SK-N-SH (cell line): Measurements from ENCODE around the gene SERPINB8. TPM values are rescaled to one million over a fixed set of nuclear protein-coding genes. Genes with fewer than 3 reads are reported as not detected.

ENCODE experiments used
- CTCF ChIA-PET: fragments of 300-600, 350-600 bp; formaldehyde crosslinking; extraction: SDS; loops from one replicate; lab custom pipeline; 2021; lab: Yijun Ruan, JAX
- POLR2A ChIA-PET: fragments of 350-600 bp; sonication (Branson Sonifier 250); formaldehyde crosslinking; extraction: SDS; loops from one replicate; lab custom pipeline; 2020; ENCODE audit warnings: antibody characterized with exemption, inconsistent platforms; lab: Yijun Ruan, JAX
- DNase-seq: peaks from one replicate; pipeline ENCODE4 v3.0.0; 2012
- H2AFZ ChIP-seq: fragments of 200-600 bp; sonication (generic); 2 replicates; pipeline ENCODE4 v1.8.1; 2016; ENCODE audit warnings: antibody characterized with exemption, mild to moderate bottlenecking, low read depth
- H3F3A ChIP-seq: fragments of 200-600 bp; sonication (generic); replicated peaks from 2 replicates; pipeline ENCODE3; 2016; ENCODE audit warnings: antibody characterized with exemption, mild to moderate bottlenecking; ENCODE audit not compliant: insufficient read depth
- H3K27ac ChIP-seq, 2 experiments: fragments of 200-500 bp in 1 of 2; fragments of 200-600 bp in 1 of 2; sonication (Bioruptor generic) in 1 of 2; sonication (generic), shearing (Covaris generic) in 1 of 2; 2 replicates each; pipeline versions ENCODE4 v1.5.1 to v1.6.1; 2014 to 2016; ENCODE audit warnings: low read depth in 2 of 2, inconsistent platforms in 1 of 2, low read length in 1 of 2, mild to moderate bottlenecking in 1 of 2, mixed read lengths in 1 of 2
- H3K27me3 ChIP-seq: fragments of 200-600 bp; sonication (generic), shearing (Covaris generic); 2 replicates; pipeline ENCODE4 v1.6.1; 2016; ENCODE audit warnings: mixed run types; ENCODE audit not compliant: insufficient read depth
- H3K36me3 ChIP-seq, 2 experiments: fragments of 200-500 bp in 1 of 2; fragments of 200-600 bp in 1 of 2; sonication (Bioruptor generic) in 1 of 2; sonication (generic) in 1 of 2; replicated peaks in 1 of 2; 2 replicates each; pipeline versions ENCODE3 to v1.5.1; 2014 to 2016; ENCODE audit warnings: low read length in 1 of 2, mild to moderate bottlenecking in 1 of 2; ENCODE audit not compliant: insufficient read depth in 2 of 2, control insufficient read depth in 1 of 2
- H3K4me1 ChIP-seq, 2 experiments: fragments of 200-500 bp in 1 of 2; fragments of 200-600 bp in 1 of 2; sonication (Bioruptor generic) in 1 of 2; sonication (generic), shearing (Covaris generic) in 1 of 2; 2 replicates each; pipeline versions ENCODE4 v1.5.1 to v1.6.1; 2014 to 2016; ENCODE audit warnings: low read depth in 1 of 2, low read length in 1 of 2, mixed run types in 1 of 2; ENCODE audit not compliant: insufficient read depth in 2 of 2, control insufficient read depth in 1 of 2
- H3K4me2 ChIP-seq: fragments of 200-600 bp; sonication (generic), shearing (Covaris generic); 2 replicates; pipeline ENCODE4 v1.6.1; 2017; ENCODE audit warnings: mixed run types
- H3K4me3 ChIP-seq, 2 experiments: fragments of 200-500 bp in 1 of 2; fragments of 200-600 bp in 1 of 2; sonication (Bioruptor generic) in 1 of 2; sonication (generic), shearing (Covaris generic) in 1 of 2; 2 replicates each; pipeline versions ENCODE4 v1.5.1 to v1.8.1; 2014 to 2016; ENCODE audit warnings: low read depth in 2 of 2, inconsistent platforms in 1 of 2, low read length in 1 of 2, mild to moderate bottlenecking in 1 of 2, mixed read lengths in 1 of 2, moderate library complexity in 1 of 2
- H3K79me2 ChIP-seq: fragments of 200-600 bp; sonication (generic); 2 replicates; pipeline ENCODE4 v1.8.1; 2017; ENCODE audit warnings: mild to moderate bottlenecking; ENCODE audit not compliant: insufficient read depth
- H3K9ac ChIP-seq: fragments of 200-600 bp; sonication (generic); 2 replicates; pipeline ENCODE4 v1.6.1; 2017; ENCODE audit warnings: mixed run types
- H3K9me2 ChIP-seq: fragments of 200-600 bp; sonication (generic); 2 replicates; pipeline ENCODE4 v1.6.1; 2017; ENCODE audit warnings: mixed run types
- H3K9me3 ChIP-seq: fragments of 200-600 bp; sonication (generic); 2 replicates; pipeline ENCODE4 v1.6.1; 2017; ENCODE audit warnings: mixed run types, mild to moderate bottlenecking, moderate library complexity
- H4K20me1 ChIP-seq: fragments of 200-600 bp; sonication (generic); 2 replicates; pipeline ENCODE4 v1.6.1; 2017; ENCODE audit warnings: mild to moderate bottlenecking, mixed run types; ENCODE audit not compliant: insufficient read depth
- ELF1 ChIP-seq: IDR thresholded peaks from 2 replicates; pipeline ENCODE4 v1.4.0; 2012
- EZH2phosphoT487 ChIP-seq: fragments of 200-600 bp; sonication (generic); IDR thresholded peaks from 2 replicates; pipeline ENCODE4 v1.6.1; 2017; ENCODE audit warnings: low read depth, mixed run types, mild to moderate bottlenecking, antibody characterized with exemption, moderate library complexity, borderline replicate concordance
- FOXJ3 ChIP-seq: sonication (generic); formaldehyde crosslinking; IDR thresholded peaks from 2 replicates; pipeline ENCODE4 v1.5.1; 2020; ENCODE audit warnings: mild to moderate bottlenecking, missing genetic modification reagents
- FOXM1 ChIP-seq: IDR thresholded peaks from 2 replicates; pipeline ENCODE4 v1.4.0; 2012; ENCODE audit warnings: low read depth, mild to moderate bottlenecking
- GABPA ChIP-seq: IDR thresholded peaks from 2 replicates; pipeline ENCODE4 v1.4.0; 2012; ENCODE audit warnings: low read depth, mild to moderate bottlenecking
- GATA2 ChIP-seq: sonication (generic); formaldehyde crosslinking; IDR thresholded peaks from 2 replicates; pipeline ENCODE4 v1.5.0; 2020; ENCODE audit warnings: mild to moderate bottlenecking, missing genetic modification reagents
- JUND ChIP-seq: IDR thresholded peaks from 2 replicates; pipeline ENCODE4 v1.4.0; 2012
- NFIC ChIP-seq: IDR thresholded peaks from 2 replicates; pipeline ENCODE4 v1.4.0; 2012; ENCODE audit warnings: borderline replicate concordance
- SIN3A ChIP-seq: IDR thresholded peaks from 2 replicates; pipeline ENCODE4 v1.6.1; 2012; ENCODE audit warnings: low read depth, mild to moderate bottlenecking, low read length, moderate library complexity, borderline replicate concordance
- TAF1 ChIP-seq: IDR thresholded peaks from 2 replicates; pipeline ENCODE4 v1.6.1; 2012; ENCODE audit warnings: low read depth, mild to moderate bottlenecking, low read length, moderate library complexity, borderline replicate concordance
- TEAD4 ChIP-seq: IDR thresholded peaks from 2 replicates; pipeline ENCODE4 v1.4.0; 2012; ENCODE audit warnings: mild to moderate bottlenecking, borderline replicate concordance; ENCODE audit not compliant: insufficient read depth
- WGBS: methylation state at CpG from one replicate; pipeline ENCODE4 v1.1.6; 2017; ENCODE audit warnings: low lambda C conversion rate; 5-methylcytosine and 5-hydroxymethylcytosine counted together
- polyA plus RNA-seq, 3 experiments: library from polyadenylated mRNA; depleted of rRNA; stranded (reverse); fragments of >200 nt; gene quantifications; 2 replicates each; pipeline ENCODE4 v1.2.3, GENCODE V29; 2012
- TF ChIP-seq, protein P1 (sequence below): IDR thresholded peaks from 2 replicates; pipeline ENCODE4 v1.4.0; 2012; ENCODE audit warnings: low read depth, borderline replicate concordance
- TF ChIP-seq, protein P2 (sequence below): IDR thresholded peaks from 2 replicates; pipeline ENCODE4 v1.6.1; 2012; ENCODE audit warnings: mild to moderate bottlenecking, low read depth, low read length, moderate library complexity
- TF ChIP-seq, protein P3 (sequence below): IDR thresholded peaks from 2 replicates; pipeline ENCODE4; 2012

Gene SERPINB8
- polyA plus RNA-seq, 1 of the 3 experiments (the other 2 are of a cell fraction) = 3.4 TPM

GRCh38 chr18:63960891-63961290, 9.0 kb upstream of the SERPINB8 start:
- TF ChIP-seq NFIC (no peak), ELF1 (no peak), EZH2phosphoT487 (no peak)
- Histone ChIP-seq H3K27ac (no peak overlapping the region), H3K4me2 (no peak overlapping the region), H3K79me2 (no peaks in the 10 kb centered on the region), H3K36me3 (no peaks in the 10 kb centered on the region), H3K27me3 (peaks cover 12% of the 10 kb centered on the region; the same call in 1 of the 2 replicates), H4K20me1 (no peaks in the 10 kb centered on the region), H3K9ac (no peak overlapping the region), H3K9me2 (no peaks in the 10 kb centered on the region), H3K4me1 (no peaks in the 10 kb centered on the region), H3F3A (peaks cover 3% of the 10 kb centered on the region), H3K9me3 (no peaks in the 10 kb centered on the region), H3K4me3 (no peak overlapping the region), H2AFZ (no peak overlapping the region)
- POLR2A ChIA-PET = no interaction called here
- no peak for DNase-seq
- WGBS = 24% methylated on average over 1 of the region's 1 CpG
- CTCF ChIA-PET = interaction anchor here (0.9 to 1.5 kb wide), 4 partner anchors 12 to 33 kb away, joined by 3 to 7 read pairs (median 4); partner anchors contain the start of gene HMSD

- peaks cover 3% of the 10 kb centered on the region for H3F3A ChIP-seq
- H3K9me3 ChIP-seq = no peaks in the 10 kb centered on the region
- no peaks in the 10 kb centered on the region for H3K36me3 ChIP-seq
- ChIA-PET POLR2A (no interaction called here), CTCF (interaction anchor here (1.2 to 3.5 kb wide), 2 partner anchors 24 to 33 kb away, joined by 8 to 17 read pairs; no protein-coding TSS in a partner anchor)
- peaks cover 12% of the 10 kb centered on the region; the same call in 1 of the 2 replicates for H3K27me3 ChIP-seq
- no peak overlapping the region for H2AFZ ChIP-seq
- H3K4me2 ChIP-seq = no peak overlapping the region
- no peaks in the 10 kb centered on the region for H3K4me1 ChIP-seq
- H3K9ac ChIP-seq = no peak overlapping the region
- TF ChIP-seq FOXM1 (no peak), EZH2phosphoT487 (no peak), FOXJ3 (CRISPR knock-in tag) (no peak), TAF1 (no peak), GABPA (no peak), JUND (no peak), ELF1 (no peak), SIN3A (no peak), GATA2 (no peak), TEAD4 (no peak)
- TF ChIP-seq, protein P1, sequence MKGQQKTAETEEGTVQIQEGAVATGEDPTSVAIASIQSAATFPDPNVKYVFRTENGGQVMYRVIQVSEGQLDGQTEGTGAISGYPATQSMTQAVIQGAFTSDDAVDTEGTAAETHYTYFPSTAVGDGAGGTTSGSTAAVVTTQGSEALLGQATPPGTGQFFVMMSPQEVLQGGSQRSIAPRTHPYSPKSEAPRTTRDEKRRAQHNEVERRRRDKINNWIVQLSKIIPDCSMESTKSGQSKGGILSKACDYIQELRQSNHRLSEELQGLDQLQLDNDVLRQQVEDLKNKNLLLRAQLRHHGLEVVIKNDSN = no peak
- TF ChIP-seq, protein P2, sequence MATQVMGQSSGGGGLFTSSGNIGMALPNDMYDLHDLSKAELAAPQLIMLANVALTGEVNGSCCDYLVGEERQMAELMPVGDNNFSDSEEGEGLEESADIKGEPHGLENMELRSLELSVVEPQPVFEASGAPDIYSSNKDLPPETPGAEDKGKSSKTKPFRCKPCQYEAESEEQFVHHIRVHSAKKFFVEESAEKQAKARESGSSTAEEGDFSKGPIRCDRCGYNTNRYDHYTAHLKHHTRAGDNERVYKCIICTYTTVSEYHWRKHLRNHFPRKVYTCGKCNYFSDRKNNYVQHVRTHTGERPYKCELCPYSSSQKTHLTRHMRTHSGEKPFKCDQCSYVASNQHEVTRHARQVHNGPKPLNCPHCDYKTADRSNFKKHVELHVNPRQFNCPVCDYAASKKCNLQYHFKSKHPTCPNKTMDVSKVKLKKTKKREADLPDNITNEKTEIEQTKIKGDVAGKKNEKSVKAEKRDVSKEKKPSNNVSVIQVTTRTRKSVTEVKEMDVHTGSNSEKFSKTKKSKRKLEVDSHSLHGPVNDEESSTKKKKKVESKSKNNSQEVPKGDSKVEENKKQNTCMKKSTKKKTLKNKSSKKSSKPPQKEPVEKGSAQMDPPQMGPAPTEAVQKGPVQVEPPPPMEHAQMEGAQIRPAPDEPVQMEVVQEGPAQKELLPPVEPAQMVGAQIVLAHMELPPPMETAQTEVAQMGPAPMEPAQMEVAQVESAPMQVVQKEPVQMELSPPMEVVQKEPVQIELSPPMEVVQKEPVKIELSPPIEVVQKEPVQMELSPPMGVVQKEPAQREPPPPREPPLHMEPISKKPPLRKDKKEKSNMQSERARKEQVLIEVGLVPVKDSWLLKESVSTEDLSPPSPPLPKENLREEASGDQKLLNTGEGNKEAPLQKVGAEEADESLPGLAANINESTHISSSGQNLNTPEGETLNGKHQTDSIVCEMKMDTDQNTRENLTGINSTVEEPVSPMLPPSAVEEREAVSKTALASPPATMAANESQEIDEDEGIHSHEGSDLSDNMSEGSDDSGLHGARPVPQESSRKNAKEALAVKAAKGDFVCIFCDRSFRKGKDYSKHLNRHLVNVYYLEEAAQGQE = no peak
- TF ChIP-seq, protein P3, sequence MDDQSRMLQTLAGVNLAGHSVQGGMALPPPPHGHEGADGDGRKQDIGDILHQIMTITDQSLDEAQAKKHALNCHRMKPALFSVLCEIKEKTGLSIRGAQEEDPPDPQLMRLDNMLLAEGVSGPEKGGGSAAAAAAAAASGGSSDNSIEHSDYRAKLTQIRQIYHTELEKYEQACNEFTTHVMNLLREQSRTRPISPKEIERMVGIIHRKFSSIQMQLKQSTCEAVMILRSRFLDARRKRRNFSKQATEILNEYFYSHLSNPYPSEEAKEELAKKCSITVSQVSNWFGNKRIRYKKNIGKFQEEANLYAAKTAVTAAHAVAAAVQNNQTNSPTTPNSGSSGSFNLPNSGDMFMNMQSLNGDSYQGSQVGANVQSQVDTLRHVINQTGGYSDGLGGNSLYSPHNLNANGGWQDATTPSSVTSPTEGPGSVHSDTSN = no peak
- H3K79me2 ChIP-seq = no peaks in the 10 kb centered on the region
- no peak for DNase-seq
- H3K27ac ChIP-seq = no peak overlapping the region
- H3K9me2 ChIP-seq = no peaks in the 10 kb centered on the region
- no peak overlapping the region for H3K4me3 ChIP-seq
- 22% methylated on average over 5 of the region's 5 CpGs for WGBS
- no peaks in the 10 kb centered on the region for H4K20me1 ChIP-seq
Measured at GRCh38 chr18:63961435-63961980, 8.4 kb upstream of the SERPINB8 start.
